Coronary artery (tissue), 2 donors: ENCODE measurements around the gene RIBC2.
"Not testable (repeated sequence)": the region's sequence is repeated elsewhere in the genome, so short reads cannot be mapped to it uniquely, and the experiment has no call there.

ENCODE experiments used
- DNase-seq: peaks from one replicate; pipeline ENCODE4 v3.0.0-alpha.2; 2017; ENCODE audit warnings: low spot score
- H3K27ac ChIP-seq, 2 donors: fragments of 200-600 bp; sonication (generic); one replicate each; pipeline ENCODE4 v1.5.1; 2016 to 2019
- H3K4me3 ChIP-seq: fragments of 200-600 bp; sonication (generic); 2 replicates; pipeline ENCODE4 v1.5.1; 2016; ENCODE audit warnings: mild to moderate bottlenecking, moderate library complexity
- TF ChIP-seq, protein P1 (sequence below): fragments of 200-600 bp; sonication (generic); IDR thresholded peaks from one replicate; pipeline ENCODE4 v1.5.1; 2019; ENCODE audit warnings: antibody characterized with exemption

Gene RIBC2

DNA sequence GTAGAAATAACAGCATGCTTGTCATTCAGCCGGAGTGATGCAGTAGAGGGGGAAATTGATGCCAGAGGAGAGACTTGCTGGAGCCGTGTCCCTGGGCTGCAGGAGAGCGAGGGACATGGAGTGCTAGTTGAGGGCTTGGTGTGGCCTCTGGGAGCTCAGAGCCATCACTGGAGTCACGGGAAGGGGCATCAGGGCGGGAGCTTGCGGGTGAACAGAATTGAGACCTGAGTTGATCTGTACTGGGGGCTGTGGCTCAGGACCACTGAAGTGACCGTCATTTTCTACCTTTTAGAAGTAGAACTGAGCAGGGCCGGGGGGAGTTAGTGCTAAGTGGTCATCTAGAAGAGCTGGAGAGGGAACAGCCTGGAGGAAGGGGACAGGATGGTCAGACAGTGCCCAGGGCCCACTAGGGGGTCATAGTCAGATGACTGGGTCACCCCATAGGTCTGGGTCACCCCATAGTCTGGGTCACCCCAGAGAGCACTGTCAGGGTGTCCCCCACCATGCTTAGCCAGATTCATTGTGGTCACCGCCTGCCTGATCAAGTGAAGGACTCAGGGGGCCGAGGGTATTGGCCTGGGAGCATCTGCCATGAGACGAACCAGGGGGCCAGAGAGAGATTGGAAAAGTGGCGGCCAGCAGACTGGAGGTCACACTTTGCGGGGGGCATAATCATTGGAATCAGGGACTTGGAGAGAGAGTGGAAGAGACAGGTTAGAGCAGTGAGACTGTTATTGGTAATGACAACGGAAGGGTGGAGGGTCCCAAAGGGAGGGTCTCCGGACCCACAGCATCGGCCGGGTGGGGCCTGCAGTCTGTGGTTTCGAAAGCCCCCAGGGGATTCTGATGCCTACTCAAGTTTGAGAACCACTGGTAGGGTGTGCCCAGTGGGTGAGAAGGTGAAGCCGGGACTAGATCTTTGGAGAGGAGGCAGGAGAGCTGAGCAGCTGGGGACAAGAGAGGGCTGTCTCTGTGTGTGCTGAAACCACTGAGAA, 15.2 kb downstream of the RIBC2 start:
- Histone ChIP-seq H3K4me3 (no peak overlapping the region), H3K27ac (no peak overlapping the region)
- peak; percentile 65 for DNase-seq
- TF ChIP-seq, protein P1, sequence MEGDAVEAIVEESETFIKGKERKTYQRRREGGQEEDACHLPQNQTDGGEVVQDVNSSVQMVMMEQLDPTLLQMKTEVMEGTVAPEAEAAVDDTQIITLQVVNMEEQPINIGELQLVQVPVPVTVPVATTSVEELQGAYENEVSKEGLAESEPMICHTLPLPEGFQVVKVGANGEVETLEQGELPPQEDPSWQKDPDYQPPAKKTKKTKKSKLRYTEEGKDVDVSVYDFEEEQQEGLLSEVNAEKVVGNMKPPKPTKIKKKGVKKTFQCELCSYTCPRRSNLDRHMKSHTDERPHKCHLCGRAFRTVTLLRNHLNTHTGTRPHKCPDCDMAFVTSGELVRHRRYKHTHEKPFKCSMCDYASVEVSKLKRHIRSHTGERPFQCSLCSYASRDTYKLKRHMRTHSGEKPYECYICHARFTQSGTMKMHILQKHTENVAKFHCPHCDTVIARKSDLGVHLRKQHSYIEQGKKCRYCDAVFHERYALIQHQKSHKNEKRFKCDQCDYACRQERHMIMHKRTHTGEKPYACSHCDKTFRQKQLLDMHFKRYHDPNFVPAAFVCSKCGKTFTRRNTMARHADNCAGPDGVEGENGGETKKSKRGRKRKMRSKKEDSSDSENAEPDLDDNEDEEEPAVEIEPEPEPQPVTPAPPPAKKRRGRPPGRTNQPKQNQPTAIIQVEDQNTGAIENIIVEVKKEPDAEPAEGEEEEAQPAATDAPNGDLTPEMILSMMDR = no peak

DNA sequence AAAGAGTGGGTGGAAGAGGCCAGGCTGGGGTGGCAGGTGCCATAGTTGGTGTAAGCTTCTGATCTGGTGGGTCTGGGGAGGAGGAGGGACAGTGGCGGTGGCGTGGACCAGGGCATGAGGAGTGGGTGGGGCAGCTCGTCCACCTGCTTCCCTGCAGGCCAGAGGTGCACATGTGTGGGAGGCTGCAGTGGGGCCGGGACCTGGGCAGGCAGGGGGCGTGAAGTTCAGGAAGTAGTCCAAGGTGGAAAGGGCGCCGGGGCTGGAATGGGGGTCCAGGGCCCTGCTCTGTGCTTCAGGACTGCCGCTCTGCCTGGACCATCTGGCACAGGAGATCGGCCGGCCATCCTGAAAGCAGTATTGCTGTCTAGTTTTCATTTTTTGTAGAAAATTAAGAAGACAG, 15.9 kb downstream of the RIBC2 start:
- no peak overlapping the region for H3K4me3 ChIP-seq
- no peak overlapping the region for H3K27ac ChIP-seq
- TF ChIP-seq, protein P1 = no peak
- peak; percentile 68 for DNase-seq

DNA sequence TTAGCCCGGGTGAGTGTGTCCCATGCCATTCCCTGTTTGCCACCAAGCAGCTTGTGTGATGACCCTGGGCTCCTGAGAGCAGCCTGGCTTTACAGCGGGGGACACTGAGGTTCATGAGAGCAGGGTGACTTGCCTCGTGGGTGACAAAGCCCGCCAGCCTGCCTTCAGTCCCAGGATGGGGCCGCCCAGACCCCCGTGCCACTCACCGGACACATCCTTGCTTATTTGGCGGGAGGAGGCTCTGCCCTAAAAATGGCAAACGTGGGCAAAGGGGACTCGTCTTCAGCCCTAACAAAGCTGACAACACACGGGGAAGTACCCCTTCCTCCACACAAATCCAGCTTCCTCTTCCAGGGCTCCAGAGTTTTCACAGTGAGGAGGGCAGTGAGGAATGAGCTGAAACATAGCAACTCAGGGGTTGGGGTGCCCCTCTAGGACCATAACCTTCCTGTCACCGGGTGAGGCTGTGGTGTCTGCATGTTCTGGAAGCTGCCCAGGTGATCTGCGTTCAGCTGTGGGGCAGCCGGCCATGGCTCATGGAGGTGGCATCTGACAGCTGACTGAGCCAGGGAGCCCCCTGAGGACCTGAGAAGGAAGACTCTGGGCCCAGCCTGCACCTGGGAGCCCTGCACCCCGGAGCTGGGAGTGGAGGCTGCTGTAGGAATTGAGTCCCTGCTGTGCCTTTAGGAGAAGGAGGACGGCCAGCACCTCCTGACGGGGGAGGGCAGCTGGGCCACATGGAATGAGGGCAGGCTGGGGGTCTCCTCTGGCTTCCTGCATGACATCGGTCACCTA, 16.7 kb downstream of the RIBC2 start:
- DNase-seq = peak; percentile 62
- TF ChIP-seq, protein P1 = no peak
- no peak overlapping the region for H3K4me3 ChIP-seq
- no peak overlapping the region for H3K27ac ChIP-seq

DNA sequence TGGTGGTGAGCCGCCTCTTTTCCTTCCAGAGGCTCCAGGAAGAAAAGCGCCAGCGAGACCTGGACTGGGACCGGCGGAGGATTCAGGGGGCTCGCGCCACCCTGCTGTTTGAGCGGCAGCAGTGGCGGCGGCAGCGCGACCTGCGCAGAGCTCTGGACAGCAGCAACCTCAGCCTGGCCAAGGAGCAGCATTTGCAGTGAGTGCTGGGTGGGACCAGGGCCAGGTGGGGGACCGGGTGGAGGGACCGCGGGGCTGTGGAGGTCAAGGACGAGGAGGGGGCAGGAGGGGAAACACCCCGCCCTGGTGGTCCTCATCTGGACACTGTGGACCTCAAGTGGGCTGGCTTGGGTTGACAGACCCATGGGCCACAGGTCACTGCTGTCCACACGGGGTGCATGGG, 17.4 kb downstream of the RIBC2 start:
- TF ChIP-seq, protein P1 = no peak
- Histone ChIP-seq H3K27ac (no peak overlapping the region), H3K4me3 (no peak overlapping the region)
- DNase-seq = no peak

DNA sequence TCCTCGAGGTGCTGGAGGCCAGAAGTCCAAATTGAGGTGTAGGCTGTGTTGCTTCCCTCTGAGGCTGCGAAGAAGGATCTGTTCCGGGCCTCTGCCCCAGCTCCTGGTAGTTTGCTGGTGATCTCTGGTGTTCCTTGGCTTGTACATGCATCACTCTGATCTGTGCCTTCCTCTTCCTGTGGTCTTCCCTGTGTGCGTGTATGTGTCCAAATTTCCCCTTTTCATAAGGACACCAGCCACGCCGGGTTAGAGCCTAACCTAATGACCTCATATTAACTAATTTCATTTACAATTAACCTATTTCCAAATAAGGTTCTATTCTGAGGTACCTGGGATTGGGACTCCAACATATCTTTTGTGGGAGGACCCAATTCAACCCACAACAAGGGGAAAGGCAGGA, 21.5 kb downstream of the RIBC2 start:
- DNase-seq = no peak
- TF ChIP-seq, protein P1 = no peak
- no peak overlapping the region for H3K4me3 ChIP-seq
- H3K27ac ChIP-seq = peak overlapping the region in 1 of 2 donors; percentile 79

DNA sequence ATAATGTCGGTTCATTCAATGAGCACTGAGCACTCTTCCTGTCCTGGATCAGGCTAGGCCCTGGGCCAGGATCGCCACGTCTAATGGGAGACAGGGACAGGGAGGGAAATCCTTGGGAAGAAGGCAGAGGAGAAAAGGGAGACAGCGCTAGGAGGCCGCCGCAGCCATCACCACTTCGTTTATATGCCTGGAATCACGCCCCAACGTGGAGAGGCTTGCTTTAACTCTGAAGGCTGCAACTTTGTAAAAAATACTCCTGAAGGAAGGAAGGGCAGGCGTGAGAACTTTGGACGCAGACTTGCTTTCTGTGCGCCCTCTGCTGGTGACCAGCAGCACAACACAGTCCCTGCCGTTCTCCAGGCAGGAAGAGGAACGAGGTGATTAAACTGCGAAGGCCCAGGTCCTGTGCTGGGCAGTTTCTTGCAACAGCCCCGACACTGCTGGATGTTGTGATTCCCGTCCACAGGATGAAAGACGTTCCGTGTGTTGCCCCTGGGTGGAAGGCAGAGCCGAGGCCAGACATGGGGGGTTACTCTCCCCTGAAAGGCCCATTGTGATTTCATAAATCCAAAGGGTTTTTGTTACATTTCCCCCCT, 22.1 kb downstream of the RIBC2 start:
- TF ChIP-seq, protein P1 = peak; percentile 93
- Histone ChIP-seq H3K27ac (peak overlapping the region in 1 of 2 donors; percentile 79), H3K4me3 (peak overlapping the region; percentile 57)
- peak; percentile 89 for DNase-seq

DNA sequence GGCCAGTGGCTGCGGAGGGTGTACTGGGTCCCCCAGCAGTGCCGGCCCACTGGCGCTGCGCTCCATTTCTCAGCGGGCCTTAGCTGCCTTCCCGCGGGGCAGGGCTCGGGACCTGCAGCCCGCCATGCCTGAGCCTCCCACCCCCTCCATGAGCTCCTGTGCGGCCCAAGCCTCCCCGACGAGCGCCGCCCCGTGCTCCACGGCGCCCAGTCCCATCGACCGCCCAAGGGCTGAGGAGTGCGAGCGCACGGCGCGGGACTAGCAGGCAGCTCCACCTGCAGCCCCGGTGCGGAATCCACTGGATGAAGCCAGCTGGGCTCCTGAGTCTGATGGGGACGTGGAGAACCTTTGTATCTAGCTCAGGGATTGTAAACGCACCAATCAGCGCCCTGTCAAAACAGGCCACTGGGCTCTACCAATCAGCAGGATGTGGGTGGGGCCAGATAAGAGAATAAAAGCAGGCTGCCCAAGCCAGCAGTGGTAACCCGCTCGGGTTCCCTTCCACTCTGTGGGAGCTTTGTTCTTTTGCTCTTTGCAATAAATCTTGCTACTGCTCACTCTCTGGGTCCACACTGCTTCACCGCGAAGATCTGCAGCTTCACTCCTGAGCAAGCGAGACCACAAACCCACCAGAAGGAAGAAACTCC, 23.5 kb downstream of the RIBC2 start:
- not testable (repeated sequence) for H3K4me3 ChIP-seq, DNase-seq, H3K27ac ChIP-seq
